Ishikawa (cell line): ENCODE measurements around the gene EAF2.

Experiments
- CEBPB ChIP-seq: IDR thresholded peaks from 2 replicates; pipeline ENCODE4 v1.6.1; 2012
- CREB1 ChIP-seq: IDR thresholded peaks from 2 replicates; pipeline ENCODE4 v1.6.1; 2012; ENCODE audit warnings: low read depth
- EGR1 ChIP-seq: IDR thresholded peaks from 2 replicates; pipeline ENCODE4 v1.6.1; 2012
- EP300 ChIP-seq: IDR thresholded peaks from 2 replicates; pipeline ENCODE4 v1.6.1; 2012; ENCODE audit warnings: borderline replicate concordance
- FOXM1 ChIP-seq: IDR thresholded peaks from 2 replicates; pipeline ENCODE4 v1.6.1; 2012; ENCODE audit warnings: low read depth, borderline replicate concordance
- NFIC ChIP-seq: IDR thresholded peaks from 2 replicates; pipeline ENCODE4 v1.6.1; 2012
- RAD21 ChIP-seq: IDR thresholded peaks from 2 replicates; pipeline ENCODE4 v1.6.1; 2012; ENCODE audit warnings: low read depth
- TAF1 ChIP-seq: IDR thresholded peaks from 2 replicates; pipeline ENCODE4 v1.6.1; 2012; ENCODE audit warnings: low read depth, mild to moderate bottlenecking
- TCF12 ChIP-seq: IDR thresholded peaks from 2 replicates; pipeline ENCODE4 v1.6.1; 2012; ENCODE audit warnings: low read depth
- TEAD4 ChIP-seq: IDR thresholded peaks from 2 replicates; pipeline ENCODE4 v1.6.1; 2012
- YY1 ChIP-seq: IDR thresholded peaks from 2 replicates; pipeline ENCODE4 v1.6.1; 2012; ENCODE audit warnings: low read depth
- ZBTB7A ChIP-seq: IDR thresholded peaks from 2 replicates; pipeline ENCODE4 v1.6.1; 2012; ENCODE audit warnings: low read depth
- TF ChIP-seq, protein P1 (sequence below): IDR thresholded peaks from 2 replicates; pipeline ENCODE4 v1.6.1; 2012; ENCODE audit warnings: low read depth, mild to moderate bottlenecking
- TF ChIP-seq, protein P2 (sequence below): IDR thresholded peaks from 2 replicates; pipeline ENCODE4 v1.6.1; 2012
- TF ChIP-seq, protein P3 (sequence below): IDR thresholded peaks from 2 replicates; pipeline ENCODE4 v1.6.1; 2012

The EAF2 gene

DNA sequence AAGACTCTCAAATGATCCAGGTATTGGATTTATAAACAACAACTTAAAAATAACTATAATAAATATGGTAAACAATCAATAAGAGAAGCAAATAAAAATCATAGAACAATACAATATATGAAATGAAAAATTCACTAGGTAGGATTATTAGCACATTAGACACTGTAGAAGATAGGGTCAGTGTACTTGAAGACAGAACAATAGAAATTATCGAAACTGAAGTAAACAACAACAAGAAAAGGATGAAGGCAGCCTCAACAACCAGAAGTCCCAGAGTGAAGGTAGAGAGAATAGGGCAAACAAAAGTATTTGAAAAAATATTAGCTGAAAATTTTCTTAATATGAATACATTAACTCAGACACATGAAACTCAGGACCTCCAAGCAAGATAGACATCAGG is 12.0 kb upstream of the EAF2 start:
- TF ChIP-seq, protein P1, sequence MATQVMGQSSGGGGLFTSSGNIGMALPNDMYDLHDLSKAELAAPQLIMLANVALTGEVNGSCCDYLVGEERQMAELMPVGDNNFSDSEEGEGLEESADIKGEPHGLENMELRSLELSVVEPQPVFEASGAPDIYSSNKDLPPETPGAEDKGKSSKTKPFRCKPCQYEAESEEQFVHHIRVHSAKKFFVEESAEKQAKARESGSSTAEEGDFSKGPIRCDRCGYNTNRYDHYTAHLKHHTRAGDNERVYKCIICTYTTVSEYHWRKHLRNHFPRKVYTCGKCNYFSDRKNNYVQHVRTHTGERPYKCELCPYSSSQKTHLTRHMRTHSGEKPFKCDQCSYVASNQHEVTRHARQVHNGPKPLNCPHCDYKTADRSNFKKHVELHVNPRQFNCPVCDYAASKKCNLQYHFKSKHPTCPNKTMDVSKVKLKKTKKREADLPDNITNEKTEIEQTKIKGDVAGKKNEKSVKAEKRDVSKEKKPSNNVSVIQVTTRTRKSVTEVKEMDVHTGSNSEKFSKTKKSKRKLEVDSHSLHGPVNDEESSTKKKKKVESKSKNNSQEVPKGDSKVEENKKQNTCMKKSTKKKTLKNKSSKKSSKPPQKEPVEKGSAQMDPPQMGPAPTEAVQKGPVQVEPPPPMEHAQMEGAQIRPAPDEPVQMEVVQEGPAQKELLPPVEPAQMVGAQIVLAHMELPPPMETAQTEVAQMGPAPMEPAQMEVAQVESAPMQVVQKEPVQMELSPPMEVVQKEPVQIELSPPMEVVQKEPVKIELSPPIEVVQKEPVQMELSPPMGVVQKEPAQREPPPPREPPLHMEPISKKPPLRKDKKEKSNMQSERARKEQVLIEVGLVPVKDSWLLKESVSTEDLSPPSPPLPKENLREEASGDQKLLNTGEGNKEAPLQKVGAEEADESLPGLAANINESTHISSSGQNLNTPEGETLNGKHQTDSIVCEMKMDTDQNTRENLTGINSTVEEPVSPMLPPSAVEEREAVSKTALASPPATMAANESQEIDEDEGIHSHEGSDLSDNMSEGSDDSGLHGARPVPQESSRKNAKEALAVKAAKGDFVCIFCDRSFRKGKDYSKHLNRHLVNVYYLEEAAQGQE, result no peak
- TF ChIP-seq CEBPB (no peak), TEAD4 (no peak), YY1 (no peak), ZBTB7A (no peak), CREB1 (no peak), NFIC (no peak), RAD21 (no peak), FOXM1 (no peak), EP300 (no peak), TCF12 (no peak), EGR1 (no peak), TAF1 (no peak)
- TF ChIP-seq, protein P2, sequence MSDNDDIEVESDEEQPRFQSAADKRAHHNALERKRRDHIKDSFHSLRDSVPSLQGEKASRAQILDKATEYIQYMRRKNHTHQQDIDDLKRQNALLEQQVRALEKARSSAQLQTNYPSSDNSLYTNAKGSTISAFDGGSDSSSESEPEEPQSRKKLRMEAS, result no peak
- TF ChIP-seq, protein P3, sequence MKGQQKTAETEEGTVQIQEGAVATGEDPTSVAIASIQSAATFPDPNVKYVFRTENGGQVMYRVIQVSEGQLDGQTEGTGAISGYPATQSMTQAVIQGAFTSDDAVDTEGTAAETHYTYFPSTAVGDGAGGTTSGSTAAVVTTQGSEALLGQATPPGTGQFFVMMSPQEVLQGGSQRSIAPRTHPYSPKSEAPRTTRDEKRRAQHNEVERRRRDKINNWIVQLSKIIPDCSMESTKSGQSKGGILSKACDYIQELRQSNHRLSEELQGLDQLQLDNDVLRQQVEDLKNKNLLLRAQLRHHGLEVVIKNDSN, result no peak

DNA sequence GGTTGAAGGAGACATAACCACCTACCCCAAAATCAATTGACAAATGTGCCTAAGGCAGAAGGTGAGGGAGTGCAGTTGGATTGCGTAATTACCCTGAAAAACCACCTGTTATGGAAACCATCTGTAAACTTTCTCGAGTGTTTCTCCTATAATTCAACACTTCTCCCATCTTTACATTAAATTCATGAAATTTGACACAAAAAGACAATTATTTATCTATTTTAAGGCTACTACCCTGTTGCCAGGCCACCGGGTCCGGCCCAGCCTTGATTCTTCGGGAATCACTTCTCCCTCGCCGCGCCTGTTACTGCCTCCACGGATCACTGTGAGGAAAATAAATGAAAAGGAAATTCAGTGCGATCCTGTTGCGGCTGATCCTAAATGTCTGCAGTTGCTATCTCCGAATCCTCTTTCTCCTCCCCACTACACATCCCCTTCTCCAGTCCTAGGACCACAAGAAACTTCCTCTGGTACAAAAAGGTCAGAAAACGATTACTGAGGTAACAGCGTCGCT is 795 bp upstream of the EAF2 start:
- TF ChIP-seq, protein P1, result no peak
- TF ChIP-seq CEBPB (peak; percentile 99), TCF12 (no peak), EGR1 (no peak)

DNA sequence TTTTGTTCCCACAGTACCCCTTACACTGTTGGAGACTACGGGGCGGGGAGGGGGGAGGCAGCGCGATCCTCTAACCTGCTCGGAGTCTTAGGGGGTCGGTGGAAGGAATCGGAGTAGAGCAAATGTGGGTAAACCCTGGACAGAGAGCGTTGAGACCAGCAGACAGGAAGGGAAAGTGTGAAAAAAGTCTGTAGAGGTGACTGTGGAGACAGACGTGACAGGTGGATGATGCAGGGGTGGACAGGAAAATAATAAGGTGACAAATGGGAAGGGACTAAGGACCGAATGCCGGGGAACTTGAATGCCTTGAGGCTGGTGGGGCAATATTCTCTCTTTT is 424 bp downstream of the EAF2 start:
- TF ChIP-seq EGR1 (no peak), ZBTB7A (0 out of 2 replicates have a peak, but pooled peaks have one; percentile 8)

DNA sequence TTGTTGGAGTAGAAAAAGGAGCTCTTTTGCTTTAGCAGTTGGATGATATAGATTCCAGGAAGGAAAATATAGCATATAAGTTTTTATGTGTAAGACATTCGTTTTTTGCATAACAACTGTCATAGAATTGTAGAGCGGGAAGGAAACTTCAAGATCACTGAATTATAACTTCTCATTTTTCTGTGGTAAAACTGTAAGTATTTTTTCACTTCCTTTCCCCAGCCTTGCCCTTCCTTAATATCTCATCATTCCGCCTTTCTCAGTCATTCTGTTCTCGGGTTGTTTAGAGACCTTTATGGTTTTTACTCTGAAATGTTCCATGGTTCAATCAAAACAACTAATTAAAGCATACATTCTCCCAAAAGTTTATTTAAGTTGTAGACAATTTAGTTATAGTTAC is 1.1 kb downstream of the EAF2 start:
- TF ChIP-seq ZBTB7A (no peak), CREB1 (no peak), TCF12 (no peak), RAD21 (no peak)
- TF ChIP-seq, protein P3, result no peak
- TF ChIP-seq, protein P2, result no peak

DNA sequence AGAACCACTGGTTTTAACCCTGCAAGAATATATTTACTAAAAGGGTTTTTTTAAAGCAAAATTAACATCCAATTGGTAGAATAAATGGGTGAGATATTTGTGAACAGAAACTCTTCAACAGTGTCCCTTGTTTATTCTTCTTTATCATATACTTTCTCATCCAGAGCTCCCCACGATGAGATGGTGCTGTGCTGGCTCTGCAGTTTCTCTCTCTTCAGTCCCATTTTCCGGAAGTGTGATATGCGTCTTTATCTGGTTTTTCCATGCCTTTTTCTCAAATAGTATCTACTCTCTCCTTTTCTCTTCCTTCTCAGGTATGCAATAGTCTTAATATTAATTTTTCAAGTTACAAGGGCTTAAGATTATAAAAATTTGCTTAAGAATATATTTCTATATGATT is 1.5 kb downstream of the EAF2 start:
- TF ChIP-seq CREB1 (no peak), TAF1 (no peak)
- TF ChIP-seq, protein P2, result no peak

DNA sequence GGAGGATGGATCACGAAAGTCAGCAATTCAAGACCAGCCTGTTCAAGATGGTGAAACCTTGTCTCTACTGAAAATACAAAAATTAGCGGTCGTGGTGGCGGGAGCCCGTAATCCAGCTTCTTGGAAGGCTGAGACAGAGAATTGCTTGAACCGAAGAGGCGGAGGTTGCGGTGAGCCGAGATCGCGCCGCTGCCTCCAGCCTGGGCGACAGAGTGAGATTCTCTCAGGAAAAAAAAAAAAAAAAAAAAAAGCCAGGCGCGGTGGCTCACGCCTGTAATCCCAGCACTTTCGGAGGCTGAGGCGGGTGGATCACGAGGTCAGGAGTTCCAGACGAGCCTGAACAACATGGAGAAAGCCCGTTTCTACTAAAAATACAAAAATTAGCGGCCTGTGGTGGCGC is 5.0 kb downstream of the EAF2 start:
- TF ChIP-seq, protein P3, result no peak
- TF ChIP-seq, protein P2, result no peak
- no peak for TF ChIP-seq FOXM1
- TF ChIP-seq RAD21, result no peak
- TF ChIP-seq ZBTB7A, result no peak
- TF ChIP-seq TCF12, result no peak
- TF ChIP-seq, protein P1, result no peak
- TF ChIP-seq CEBPB, result no peak
- no peak for TF ChIP-seq EP300
- TF ChIP-seq CREB1, result no peak
- TF ChIP-seq TEAD4, result no peak
- TF ChIP-seq YY1, result no peak
- no peak for TF ChIP-seq TAF1
- TF ChIP-seq NFIC, result no peak
